Brain microvascular endothelial cell (primary cell): Measurements from ENCODE around the gene C16orf95.

Experiments used
- DNase-seq: peaks from one replicate; pipeline ENCODE4 v3.0.0-alpha.2; 2020
- H3K27ac ChIP-seq: fragments of 250-450 bp; sonication (Bioruptor Pico); 2 replicates; pipeline ENCODE4 v1.5.1; 2020; ENCODE audit warnings: mild to moderate bottlenecking, moderate library complexity
- H3K27me3 ChIP-seq: fragments of 250-450 bp; sonication (Bioruptor Pico); replicated peaks from 2 replicates; pipeline ENCODE4 v1.5.1; 2020; ENCODE audit warnings: mild to moderate bottlenecking
- H3K36me3 ChIP-seq: fragments of 250-450 bp; sonication (Bioruptor Pico); replicated peaks from 2 replicates; pipeline ENCODE4 v1.5.1; 2020; ENCODE audit warnings: mild to moderate bottlenecking
- H3K4me3 ChIP-seq: 2 replicates; pipeline ENCODE4 v1.5.1; 2011; ENCODE audit warnings: low read depth, mild to moderate bottlenecking, control low read depth, low read length, moderate library complexity
- CTCF ChIP-seq: IDR thresholded peaks from 2 replicates; pipeline ENCODE4 v1.5.1; 2011; ENCODE audit warnings: low read depth, mild to moderate bottlenecking, moderate library complexity, low read length, control low read depth, inconsistent platforms; ENCODE audit errors: missing control alignments
- in situ Hi-C: cut with HindIII; loops from 2 replicates; pipeline ENCODE4 v1.10.0; 2017; ENCODE audit warnings: low sequenced_read_pairs, low pct_ligation_motif_present

C16orf95 gene

DNA sequence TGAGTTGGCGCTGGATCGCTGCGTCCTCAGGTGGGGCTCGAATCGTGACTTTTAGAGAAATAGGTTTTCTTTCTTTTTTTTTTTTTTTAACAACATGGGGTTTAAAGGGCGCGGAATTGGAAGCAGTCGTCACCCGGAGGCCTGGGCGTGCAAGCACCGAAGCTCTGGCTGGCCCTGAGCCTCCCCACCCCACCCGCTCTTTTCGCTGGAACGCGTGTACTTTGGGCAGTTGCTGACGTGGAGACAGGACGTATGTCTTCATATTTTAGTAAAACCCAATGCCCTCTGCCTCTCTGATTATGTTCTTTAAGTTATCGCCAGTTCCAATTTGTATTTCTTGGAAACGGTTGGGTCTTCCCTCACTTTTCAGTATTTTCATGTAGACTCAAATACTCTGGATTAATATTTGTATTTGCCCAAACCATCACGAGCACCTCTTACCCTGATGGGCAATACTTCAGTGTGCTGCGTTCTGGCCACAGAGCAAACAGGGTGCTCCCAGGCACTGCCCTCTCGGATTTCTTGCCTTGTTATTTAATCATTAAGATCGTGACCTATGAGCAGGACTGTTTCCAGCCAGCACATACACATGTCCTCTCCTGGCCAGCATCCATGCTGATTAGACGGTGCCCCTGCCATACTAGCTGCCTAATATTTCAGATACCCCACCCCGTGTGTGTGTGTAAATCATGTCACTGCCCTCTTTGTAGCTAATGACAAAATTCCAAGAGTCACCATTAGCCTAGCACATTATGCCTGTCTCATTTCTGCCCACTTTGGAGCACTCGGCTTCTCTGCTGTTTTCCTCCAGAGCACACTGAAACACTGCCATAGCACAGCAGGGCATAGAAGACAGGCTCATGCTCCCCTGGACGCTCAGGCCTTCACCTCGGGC, 805 bp upstream of the C16orf95 start:
- Histone ChIP-seq H3K4me3 (peak overlapping the region; percentile 93), H3K27me3 (no peaks in the 10 kb centered on the region), H3K36me3 (peaks cover 2% of the 10 kb centered on the region), H3K27ac (peak overlapping the region; percentile 87)
- TF ChIP-seq CTCF, result no peak
- DNase-seq, result peak; percentile 37
- in situ Hi-C loops, result no loop called here

- H3K36me3 ChIP-seq, result peaks cover 2% of the 10 kb centered on the region
- DNase-seq, result no peak
- H3K4me3 ChIP-seq, result peak overlapping the region; percentile 93
- TF ChIP-seq CTCF, result no peak
- in situ Hi-C loops, result no loop called here
- H3K27ac ChIP-seq, result peak overlapping the region; percentile 87
- no peaks in the 10 kb centered on the region for H3K27me3 ChIP-seq
These were observed 706 bp downstream of the C16orf95 start for GRCh38 chr16:87316450-87316922.

GRCh38 chr16:87314990-87315420, 2.2 kb downstream of the C16orf95 start:
- Histone ChIP-seq H3K27me3 (no peaks in the 10 kb centered on the region), H3K36me3 (peaks cover 2% of the 10 kb centered on the region), H3K4me3 (no peak overlapping the region), H3K27ac (no peak overlapping the region)
- in situ Hi-C loops, result no loop called here
- no peak for DNase-seq
- no peak for TF ChIP-seq CTCF

GRCh38 chr16:87312008-87312407, 5.2 kb downstream of the C16orf95 start:
- H3K27ac ChIP-seq, result no peak overlapping the region
- no peak for TF ChIP-seq CTCF
- no peak overlapping the region for H3K4me3 ChIP-seq
- no peak for DNase-seq
- in situ Hi-C loops, result no loop called here
- no peaks in the 10 kb centered on the region for H3K36me3 ChIP-seq
- no peaks in the 10 kb centered on the region for H3K27me3 ChIP-seq

DNA sequence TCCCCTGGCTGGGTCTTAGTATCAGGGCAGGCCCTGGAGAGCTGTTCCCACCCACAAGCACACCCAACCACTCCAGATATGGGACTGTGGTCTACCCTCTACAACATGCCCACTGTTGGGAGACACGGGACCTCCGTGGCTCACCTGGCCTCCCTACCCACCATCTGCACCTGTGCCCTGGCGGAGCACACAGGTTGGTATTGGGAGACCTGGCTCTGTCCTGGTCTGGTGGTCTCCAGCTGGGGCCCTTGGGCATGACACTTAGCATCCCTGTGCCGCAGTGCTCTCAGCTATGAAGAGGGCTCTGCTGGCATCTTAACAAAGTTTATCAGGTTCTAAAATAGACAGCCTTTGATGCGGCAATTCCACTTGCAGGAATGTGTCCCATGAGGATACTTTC, 5.8 kb downstream of the C16orf95 start:
- Histone ChIP-seq H3K36me3 (no peaks in the 10 kb centered on the region), H3K27ac (no peak overlapping the region), H3K27me3 (no peaks in the 10 kb centered on the region), H3K4me3 (no peak overlapping the region)
- in situ Hi-C loops, result no loop called here
- no peak for DNase-seq
- TF ChIP-seq CTCF, result no peak
